ENCODE data around the gene RAN. TPM values are rescaled to one million over a fixed set of nuclear protein-coding genes. Genes with fewer than 3 reads are reported as not detected.

The RAN gene
- total RNA-seq, 1 experiment from 2014 or later = 1,968 TPM

DNA sequence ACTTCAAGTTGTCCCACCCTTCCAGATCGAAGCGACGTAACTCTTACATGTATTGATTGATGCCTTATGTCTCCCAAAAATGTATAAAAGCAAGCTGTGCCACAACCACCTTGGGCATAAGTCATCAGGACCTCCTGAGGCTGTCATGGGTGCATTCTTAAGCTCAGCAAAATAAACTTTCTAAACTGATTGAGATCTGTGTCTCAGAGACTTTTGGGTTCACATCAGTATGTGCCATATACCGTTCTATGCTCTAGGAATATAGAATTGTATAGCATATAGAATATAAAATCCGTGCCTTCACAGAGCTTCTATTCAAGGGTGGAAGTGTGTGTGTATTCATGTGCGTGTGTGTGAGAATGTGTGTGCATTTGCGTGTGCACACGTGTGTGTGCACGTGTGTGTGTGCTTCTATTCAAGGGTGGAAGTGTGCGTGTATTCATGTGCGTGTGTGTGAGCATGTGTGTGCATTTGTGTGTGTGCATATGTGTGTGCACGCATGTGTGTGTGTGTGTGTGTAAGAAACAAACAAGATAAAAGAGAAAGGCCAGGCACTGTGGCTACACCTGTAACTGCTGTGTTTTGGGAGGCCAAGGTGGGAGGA, 21.3 kb upstream of the RAN start:
- Histone ChIP-seq H3K56ac (ENCODE audit: insufficient read length, low read depth, low read length) (no peak overlapping the region), H3K4ac (ENCODE audit: low read depth, low read length) (peak overlapping the region; percentile 71; the same call in 1 of the 2 replicates), H2BK120ac (ENCODE audit: low read depth, low read length, poor library complexity, severe bottlenecking) (no peak overlapping the region), H4K8ac (replicated peaks; ENCODE audit: insufficient read length, low read depth, low read length) (no peak overlapping the region), H4K91ac (ENCODE audit: insufficient read length, low read depth, low read length) (peak overlapping the region; percentile 59), H3T11ph (ENCODE audit: low read length) (peak overlapping the region; percentile 86), H3K9ac (ENCODE audit: extremely low read depth, insufficient read length, low read length) (no peak overlapping the region), H2AFZ (ENCODE audit: low read length) (no peak overlapping the region), H3K14ac (ENCODE audit: insufficient read depth, low read length) (peak overlapping the region; percentile 2; the same call in 1 of the 2 replicates), H3K79me1 (ENCODE audit: insufficient read depth, low read depth, low read length, poor library complexity, severe bottlenecking) (no peaks in the 10 kb centered on the region), H3K23me2 (ENCODE audit: insufficient read length, low read depth, low read length, poor library complexity, severe bottlenecking) (no peaks in the 10 kb centered on the region), H3K27me3 (ENCODE audit: insufficient read depth, low read length) (no peaks in the 10 kb centered on the region), H4K20me1 (ENCODE audit: control insufficient read depth, insufficient read depth, insufficient read length) (no peaks in the 10 kb centered on the region), H2BK15ac (ENCODE audit: low read depth, low read length) (0 out of 2 replicates have a peak overlapping the region, but pooled peaks have one; percentile 53), H2BK5ac (ENCODE audit: insufficient read length, low read length) (peak overlapping the region; percentile 80), H2BK20ac (ENCODE audit: low read depth, low read length, poor library complexity, severe bottlenecking) (peak overlapping the region; percentile 85), H3K4me2 (ENCODE audit: insufficient read depth, insufficient read length, low read length) (peak overlapping the region; percentile 43), H2AK5ac (ENCODE audit: insufficient read length, low read length) (peak overlapping the region; percentile 44), H3K4me1 (ENCODE audit: insufficient read depth, low read length) (peaks cover 8% of the 10 kb centered on the region; the same call in 1 of the 2 replicates), H3K9me3 (ENCODE audit: control insufficient read depth, low read depth, low read length) (no peaks in the 10 kb centered on the region), H3K79me2 (ENCODE audit: insufficient read depth, low read length) (no peaks in the 10 kb centered on the region), H3K18ac (ENCODE audit: insufficient read length, low read depth, low read length) (peak overlapping the region; percentile 87), H2BK12ac (ENCODE audit: insufficient read length, low read depth, low read length) (peak overlapping the region; percentile 85), H4K5ac (ENCODE audit: insufficient read length, low read depth, low read length) (peak overlapping the region; percentile 89), H3K27ac (ENCODE audit: insufficient read length, low read depth, low read length) (peak overlapping the region; percentile 92), H3K23ac (ENCODE audit: insufficient read length, low read depth, low read length) (peak overlapping the region; percentile 15)
- Mint-ChIP-seq H3K27me3 (ENCODE audit: low read depth) (no peaks in the 10 kb centered on the region), H3K36me3 (ENCODE audit: insufficient read depth in 1 of 3, low read depth in 3 of 3) (peaks cover 2 to 6% (median 3%) of the 10 kb centered on the region in 3 experiments; a peak in 4 of 7 replicates), H3K4me1 (peaks cover 34 to 45% of the 10 kb centered on the region in 2 experiments), H3K4me3 (peak overlapping the region; percentile 17 to 51), H3K9me3 (peaks cover 3 to 7% of the 10 kb centered on the region in 2 experiments; a peak in 3 of 5 replicates), H3K27ac (peak overlapping the region; percentile 95 to 99 (median 98))
- TF ChIP-seq, protein P1, sequence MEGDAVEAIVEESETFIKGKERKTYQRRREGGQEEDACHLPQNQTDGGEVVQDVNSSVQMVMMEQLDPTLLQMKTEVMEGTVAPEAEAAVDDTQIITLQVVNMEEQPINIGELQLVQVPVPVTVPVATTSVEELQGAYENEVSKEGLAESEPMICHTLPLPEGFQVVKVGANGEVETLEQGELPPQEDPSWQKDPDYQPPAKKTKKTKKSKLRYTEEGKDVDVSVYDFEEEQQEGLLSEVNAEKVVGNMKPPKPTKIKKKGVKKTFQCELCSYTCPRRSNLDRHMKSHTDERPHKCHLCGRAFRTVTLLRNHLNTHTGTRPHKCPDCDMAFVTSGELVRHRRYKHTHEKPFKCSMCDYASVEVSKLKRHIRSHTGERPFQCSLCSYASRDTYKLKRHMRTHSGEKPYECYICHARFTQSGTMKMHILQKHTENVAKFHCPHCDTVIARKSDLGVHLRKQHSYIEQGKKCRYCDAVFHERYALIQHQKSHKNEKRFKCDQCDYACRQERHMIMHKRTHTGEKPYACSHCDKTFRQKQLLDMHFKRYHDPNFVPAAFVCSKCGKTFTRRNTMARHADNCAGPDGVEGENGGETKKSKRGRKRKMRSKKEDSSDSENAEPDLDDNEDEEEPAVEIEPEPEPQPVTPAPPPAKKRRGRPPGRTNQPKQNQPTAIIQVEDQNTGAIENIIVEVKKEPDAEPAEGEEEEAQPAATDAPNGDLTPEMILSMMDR (conservative IDR thresholded peaks at IDR 0.05) = no peak
- DNase-seq = no peak
- WGBS (ENCODE audit: extremely low coverage, insufficient read length, low lambda C conversion rate) = no CpG with 5 or more reads among the region's 12 CpGs
